HFF-Myc (cell line): ENCODE measurements around the gene SMIM44.

Source experiments
- DNase-seq: peaks from one replicate; pipeline ENCODE4 v3.0.0-alpha.2; 2011; ENCODE audit warnings: low read depth; ENCODE audit errors: extremely low read depth
- H3K4me3 ChIP-seq: replicated peaks from 2 replicates; pipeline ENCODE4 v1.5.1; 2011; ENCODE audit warnings: low read depth, mild to moderate bottlenecking, control low read depth, low read length
- TF ChIP-seq, protein P1 (sequence below): IDR thresholded peaks from 2 replicates; pipeline ENCODE4 v1.5.1; 2012; ENCODE audit warnings: mild to moderate bottlenecking, low read depth, low read length, control low read depth; ENCODE audit errors: missing control alignments

The SMIM44 gene

DNA sequence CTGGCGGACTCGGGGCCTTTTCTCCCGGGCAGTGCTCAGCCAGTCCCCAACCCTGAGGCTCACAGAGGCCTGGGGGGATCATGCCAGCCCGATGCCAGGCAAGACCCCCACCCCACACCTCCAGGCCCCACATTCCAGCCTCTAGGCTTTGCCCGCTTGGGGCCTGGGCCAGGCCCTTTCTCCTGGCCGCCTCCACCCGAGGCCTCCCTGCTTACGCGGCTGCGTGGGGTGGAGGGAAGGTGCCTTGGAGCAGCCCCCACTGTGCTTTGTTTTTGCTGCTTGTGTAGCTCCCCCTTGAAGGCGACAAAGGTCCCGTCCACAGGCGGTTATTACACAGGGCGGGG is 41.3 kb downstream of the SMIM44 start:
- DNase-seq, result no peak
- no peak overlapping the region for H3K4me3 ChIP-seq
- TF ChIP-seq, protein P1, sequence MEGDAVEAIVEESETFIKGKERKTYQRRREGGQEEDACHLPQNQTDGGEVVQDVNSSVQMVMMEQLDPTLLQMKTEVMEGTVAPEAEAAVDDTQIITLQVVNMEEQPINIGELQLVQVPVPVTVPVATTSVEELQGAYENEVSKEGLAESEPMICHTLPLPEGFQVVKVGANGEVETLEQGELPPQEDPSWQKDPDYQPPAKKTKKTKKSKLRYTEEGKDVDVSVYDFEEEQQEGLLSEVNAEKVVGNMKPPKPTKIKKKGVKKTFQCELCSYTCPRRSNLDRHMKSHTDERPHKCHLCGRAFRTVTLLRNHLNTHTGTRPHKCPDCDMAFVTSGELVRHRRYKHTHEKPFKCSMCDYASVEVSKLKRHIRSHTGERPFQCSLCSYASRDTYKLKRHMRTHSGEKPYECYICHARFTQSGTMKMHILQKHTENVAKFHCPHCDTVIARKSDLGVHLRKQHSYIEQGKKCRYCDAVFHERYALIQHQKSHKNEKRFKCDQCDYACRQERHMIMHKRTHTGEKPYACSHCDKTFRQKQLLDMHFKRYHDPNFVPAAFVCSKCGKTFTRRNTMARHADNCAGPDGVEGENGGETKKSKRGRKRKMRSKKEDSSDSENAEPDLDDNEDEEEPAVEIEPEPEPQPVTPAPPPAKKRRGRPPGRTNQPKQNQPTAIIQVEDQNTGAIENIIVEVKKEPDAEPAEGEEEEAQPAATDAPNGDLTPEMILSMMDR, result no peak

DNA sequence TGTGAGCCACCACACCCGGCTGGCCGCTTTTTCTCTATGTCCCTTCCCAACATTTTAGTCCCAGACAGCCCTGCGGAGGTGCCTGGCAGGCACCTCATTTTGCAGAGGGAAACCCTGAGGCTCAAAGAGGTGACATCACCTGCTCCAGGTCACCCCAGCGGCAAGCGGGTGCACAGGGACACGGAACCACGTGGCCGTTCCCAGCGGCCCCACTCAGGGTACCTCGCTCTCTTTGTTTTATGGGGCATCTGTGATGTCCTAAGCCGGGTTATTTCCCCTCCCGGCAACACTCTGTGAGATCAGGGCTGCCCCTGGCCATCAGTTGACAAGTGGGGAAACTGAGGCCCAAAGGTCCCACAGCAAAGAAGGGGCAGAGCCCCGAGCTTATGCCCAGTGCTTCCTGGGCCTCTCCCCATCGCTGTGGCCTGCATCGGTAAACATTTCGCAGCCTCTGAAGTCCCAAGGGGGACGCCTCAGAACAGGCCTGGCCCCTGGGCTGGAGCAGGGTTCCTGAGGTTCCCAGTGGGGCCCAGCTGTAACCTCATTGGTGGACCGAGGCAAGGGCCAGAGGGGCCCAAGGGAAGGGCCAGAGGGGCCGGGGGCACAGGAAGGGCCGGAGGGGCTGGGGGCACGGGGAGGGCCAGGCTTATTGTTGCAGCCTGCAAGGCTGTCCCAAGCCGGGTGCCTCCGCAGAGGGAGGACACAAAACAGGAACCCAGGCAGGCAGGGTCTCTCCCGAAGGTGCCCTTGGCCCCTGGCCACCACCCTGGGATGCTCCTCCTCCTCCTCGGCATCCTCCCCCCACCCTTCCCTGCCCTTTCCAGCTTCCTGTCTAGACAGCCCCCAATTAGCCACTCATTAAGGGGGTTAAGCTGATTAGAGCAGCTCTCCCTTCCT is 41.9 kb downstream of the SMIM44 start:
- no peak for DNase-seq
- no peak overlapping the region for H3K4me3 ChIP-seq
- TF ChIP-seq, protein P1, result no peak

- no peak for DNase-seq
- TF ChIP-seq, protein P1, result peak; percentile 46
- H3K4me3 ChIP-seq, result no peak overlapping the region
Measured at GRCh38 chr19:3440082-3440481, 43.2 kb downstream of the SMIM44 start.

DNA sequence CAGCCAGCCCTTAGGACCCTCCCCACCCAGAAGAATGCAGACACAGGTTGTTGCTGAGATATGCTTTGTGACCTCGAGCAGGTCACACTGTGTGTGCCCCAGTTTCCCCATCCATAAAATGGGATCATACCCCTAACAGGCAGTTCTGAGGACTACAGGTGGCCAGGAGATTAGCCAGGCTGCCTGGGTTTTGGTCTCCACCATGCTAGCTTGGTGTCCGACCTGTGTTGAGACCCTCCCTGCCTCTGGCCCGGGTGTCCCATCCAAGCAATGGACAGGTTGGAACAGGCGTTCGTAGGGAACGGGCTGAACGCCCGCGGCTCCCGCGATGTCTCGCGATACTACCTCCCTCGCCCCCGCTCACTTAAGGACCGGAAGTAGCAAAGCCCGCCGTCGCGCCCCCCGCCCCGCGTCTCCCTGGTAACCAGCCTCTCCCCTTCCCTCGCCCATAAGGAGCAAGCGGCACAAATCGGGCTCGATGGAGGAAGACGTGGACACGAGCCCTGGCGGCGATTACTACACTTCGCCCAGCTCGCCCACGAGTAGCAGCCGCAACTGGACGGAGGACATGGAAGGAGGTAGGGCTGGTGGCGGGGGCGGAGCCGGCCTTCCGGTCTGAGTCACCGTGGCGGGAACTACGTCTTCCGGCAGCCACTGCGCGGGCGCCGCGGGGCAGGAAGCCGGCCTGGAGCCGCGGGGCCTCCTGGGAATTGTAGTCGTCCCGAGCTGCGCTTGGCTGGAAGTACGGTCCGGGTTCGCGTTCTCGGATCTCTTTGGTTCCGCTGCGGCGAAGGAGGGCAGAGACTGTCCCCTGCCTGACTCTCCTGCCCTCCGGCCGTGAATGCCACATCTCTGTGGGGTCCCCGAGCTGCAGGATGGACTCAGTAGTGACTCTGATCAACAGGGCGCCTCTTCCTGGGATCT is 48.3 kb downstream of the SMIM44 start:
- DNase-seq, result peak; percentile 79
- TF ChIP-seq, protein P1, result no peak
- H3K4me3 ChIP-seq, result peak overlapping the region; percentile 37

DNA sequence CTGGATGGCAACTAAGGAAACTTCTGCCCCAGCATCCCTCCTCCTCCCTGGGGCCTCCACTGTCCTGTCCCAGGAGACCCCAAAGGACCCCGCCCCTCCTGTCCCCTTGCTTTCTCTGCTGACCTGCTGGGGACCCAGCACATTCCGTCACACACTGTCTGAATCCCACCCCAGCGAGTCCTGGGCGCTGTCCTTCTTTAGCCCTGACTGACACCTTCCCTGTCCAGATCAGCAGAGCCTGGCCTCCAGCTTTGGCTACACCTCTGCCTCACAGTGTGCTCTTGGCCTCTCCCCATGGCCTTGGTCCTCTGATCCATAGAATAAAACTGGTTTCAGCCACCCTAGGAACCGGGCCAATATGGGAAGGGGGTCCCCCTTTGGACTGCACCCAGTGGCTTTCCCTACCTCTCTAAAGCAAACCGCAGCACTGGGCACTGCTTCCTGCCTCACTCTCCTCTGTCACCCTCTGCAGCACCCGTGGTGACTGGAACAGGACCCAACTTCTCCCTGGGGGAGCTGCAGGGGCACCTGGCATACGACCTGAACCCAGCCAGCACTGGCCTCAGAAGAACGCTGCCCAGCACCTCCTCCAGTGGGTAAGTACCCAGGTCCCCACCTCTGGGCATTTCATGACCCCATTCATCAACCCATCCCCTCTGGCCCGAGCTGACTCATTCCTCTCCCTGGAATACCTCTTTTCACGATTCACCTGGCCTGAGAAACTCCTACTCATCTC is 49.3 kb downstream of the SMIM44 start:
- DNase-seq, result no peak
- H3K4me3 ChIP-seq, result no peak overlapping the region
- TF ChIP-seq, protein P1, result no peak

- DNase-seq, result no peak
- TF ChIP-seq, protein P1, result no peak
- H3K4me3 ChIP-seq, result no peak overlapping the region
Measured at GRCh38 chr19:3433313-3433712, 49.9 kb downstream of the SMIM44 start.
